Dedifferentiated amniotic fluid mesenchymal stem cell (primary cell): ENCODE measurements around the gene GAREM2.

ENCODE experiments used
- DNase-seq: peaks from one replicate; pipeline ENCODE4 v3.0.0-alpha.2; 2016; ENCODE audit errors: extremely low spot score

GAREM2 gene

GRCh38 chr2:26187537-26188104 lies 14.7 kb downstream of the GAREM2 start:
- DNase-seq: no peak

GRCh38 chr2:26189123-26189522 lies 16.2 kb downstream of the GAREM2 start:
- no peak for DNase-seq

GRCh38 chr2:26189751-26190150 lies 16.9 kb downstream of the GAREM2 start:
- no peak for DNase-seq

GRCh38 chr2:26190369-26190768 lies 17.5 kb downstream of the GAREM2 start:
- DNase-seq: no peak

- DNase-seq: no peak
Measured at GRCh38 chr2:26191316-26192159, 18.6 kb downstream of the GAREM2 start.

GRCh38 chr2:26193578-26194231 lies 20.8 kb downstream of the GAREM2 start:
- DNase-seq: no peak

- DNase-seq: no peak
Measured at GRCh38 chr2:26195040-26195984, 22.4 kb downstream of the GAREM2 start.

- DNase-seq: no peak
Measured at GRCh38 chr2:26196683-26197418, 24.0 kb downstream of the GAREM2 start.

GRCh38 chr2:26197516-26197915 lies 24.6 kb downstream of the GAREM2 start:
- no peak for DNase-seq

GRCh38 chr2:26202981-26203490 lies 30.1 kb downstream of the GAREM2 start:
- no peak for DNase-seq

- no peak for DNase-seq
Measured at GRCh38 chr2:26203906-26204305, 31.0 kb downstream of the GAREM2 start.

- no peak for DNase-seq
Measured at GRCh38 chr2:26212011-26212410, 39.1 kb downstream of the GAREM2 start.

- DNase-seq: no peak
Measured at GRCh38 chr2:26214759-26215158, 41.9 kb downstream of the GAREM2 start.

GRCh38 chr2:26215833-26216232 lies 42.9 kb downstream of the GAREM2 start:
- no peak for DNase-seq

GRCh38 chr2:26216587-26216986 lies 43.7 kb downstream of the GAREM2 start:
- no peak for DNase-seq

- DNase-seq: no peak
Measured at GRCh38 chr2:26217720-26218119, 44.8 kb downstream of the GAREM2 start.

- DNase-seq: no peak
Measured at GRCh38 chr2:26223018-26223417, 50.1 kb downstream of the GAREM2 start.

- DNase-seq: no peak
Measured at GRCh38 chr2:26224095-26224494, 51.2 kb downstream of the GAREM2 start.

GRCh38 chr2:26229595-26229994 lies 56.7 kb downstream of the GAREM2 start:
- no peak for DNase-seq

- DNase-seq: no peak
Measured at GRCh38 chr2:26230806-26231205, 57.9 kb downstream of the GAREM2 start.

GRCh38 chr2:26235089-26235488 lies 62.2 kb downstream of the GAREM2 start:
- no peak for DNase-seq
